DOHH2 (cell line): Measurements from ENCODE around the gene MAP4K1.
A peak's percentile ranks its signal among the peaks of the same experiment; 100 is the strongest.

Source experiments
- H3F3A ChIP-seq: fragments of 200-600 bp; sonication (generic), shearing (Covaris generic); 2 replicates; pipeline ENCODE4 v1.6.0; 2016; ENCODE audit warnings: antibody characterized with exemption, mild to moderate bottlenecking; ENCODE audit not compliant: control insufficient read depth, insufficient read depth
- H3K27ac ChIP-seq: fragments of 200-600 bp; sonication (generic); 2 replicates; pipeline ENCODE4 v1.5.1; 2014; ENCODE audit warnings: low read depth, mild to moderate bottlenecking, low read length, moderate library complexity
- H3K27me3 ChIP-seq: fragments of 200-600 bp; sonication (generic); 2 replicates; pipeline ENCODE4 v1.6.1; 2014; ENCODE audit warnings: mild to moderate bottlenecking, low read length, mixed read lengths; ENCODE audit not compliant: control insufficient read depth
- H3K36me3 ChIP-seq: fragments of 200-600 bp; sonication (generic); 2 replicates; pipeline ENCODE4 v1.6.1; 2014; ENCODE audit warnings: mild to moderate bottlenecking, low read length, moderate library complexity, mixed read lengths; ENCODE audit not compliant: control insufficient read depth
- H3K4me1 ChIP-seq: fragments of 200-600 bp; sonication (generic); 2 replicates; pipeline ENCODE4 v1.6.1; 2014; ENCODE audit warnings: mild to moderate bottlenecking, low read length, mixed read lengths; ENCODE audit not compliant: control insufficient read depth
- H3K4me2 ChIP-seq: fragments of 200-600 bp; sonication (generic); 2 replicates; pipeline ENCODE4 v1.6.0; 2014; ENCODE audit warnings: mild to moderate bottlenecking, low read length, moderate library complexity
- H3K4me3 ChIP-seq: fragments of 200-600 bp; sonication (generic); 2 replicates; pipeline ENCODE4 v1.5.1; 2014; ENCODE audit warnings: mild to moderate bottlenecking, low read length, mixed read lengths
- H3K79me2 ChIP-seq: fragments of 200-600 bp; sonication (generic); 2 replicates; pipeline ENCODE4 v1.6.1; 2014; ENCODE audit warnings: mild to moderate bottlenecking, low read length, mixed read lengths; ENCODE audit not compliant: control insufficient read depth
- H3K9me2 ChIP-seq: fragments of 200-600 bp; sonication (generic); replicated peaks from 2 replicates; pipeline ENCODE4 v1.6.1; 2014; ENCODE audit warnings: mild to moderate bottlenecking, low read length, mixed read lengths; ENCODE audit not compliant: control insufficient read depth
- H3K9me3 ChIP-seq: fragments of 200-600 bp; sonication (generic); 2 replicates; pipeline ENCODE4 v1.6.1; 2014; ENCODE audit warnings: antibody characterized with exemption, low read length, mixed read lengths; ENCODE audit not compliant: control insufficient read depth, insufficient read depth
- H4K20me1 ChIP-seq: fragments of 200-600 bp; sonication (generic); 2 replicates; pipeline ENCODE4 v1.6.0; 2014; ENCODE audit warnings: low read depth, mild to moderate bottlenecking, antibody characterized with exemption, low read length, moderate library complexity; ENCODE audit not compliant: control insufficient read depth, insufficient read depth
- EZH2phosphoT487 ChIP-seq: fragments of 200-600 bp; sonication (generic); IDR thresholded peaks from 2 replicates; pipeline ENCODE4 v1.6.1; 2017; ENCODE audit warnings: borderline replicate concordance, mild to moderate bottlenecking, antibody characterized with exemption, low read length, moderate library complexity, mixed read lengths
- TF ChIP-seq, protein P1 (sequence below): fragments of 200-600 bp; sonication (generic); IDR thresholded peaks from one replicate; pipeline ENCODE4 v1.5.1; 2014; ENCODE audit warnings: antibody characterized with exemption, mild to moderate bottlenecking, low read depth, low read length; ENCODE audit not compliant: poor library complexity, severe bottlenecking

The MAP4K1 gene

DNA sequence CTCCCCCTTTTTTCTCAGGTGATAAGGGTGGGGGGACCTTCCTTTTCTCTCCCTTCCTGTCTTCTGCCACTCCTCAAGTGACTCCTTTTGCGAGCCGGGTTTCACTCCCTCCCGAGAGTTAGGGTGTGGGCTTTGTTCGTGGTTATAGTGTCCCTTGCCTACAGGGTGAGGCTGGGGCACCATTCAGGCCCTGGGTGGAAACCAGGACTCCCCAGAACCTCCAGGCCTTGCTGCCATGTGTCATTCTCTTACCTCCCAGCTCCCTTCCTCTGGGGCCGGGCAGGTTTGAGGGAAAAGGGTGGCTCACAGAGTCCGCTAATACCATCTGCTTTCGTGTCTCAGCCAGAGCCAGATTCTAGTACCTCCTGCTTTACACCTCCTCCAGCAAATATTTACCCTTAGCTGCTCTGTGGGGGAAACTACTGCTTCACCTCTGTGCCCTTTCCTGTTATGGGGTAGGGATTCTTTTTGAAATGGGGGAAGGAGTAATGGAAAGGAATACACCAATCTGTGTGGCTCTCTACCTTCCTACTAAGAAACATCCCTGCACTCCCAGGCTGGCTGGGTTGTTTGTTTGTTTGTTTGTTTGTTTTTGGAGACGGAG is 32.5 kb upstream of the MAP4K1 start:
- H3K4me3 ChIP-seq: peak overlapping the region; percentile 90; the same call in 1 of the 2 replicates
- H3K9me3 ChIP-seq: no peaks in the 10 kb centered on the region
- peaks cover 6% of the 10 kb centered on the region for H3K36me3 ChIP-seq
- H3K4me1 ChIP-seq: peaks cover 25% of the 10 kb centered on the region
- 0 out of 2 replicates have a peak, but pooled peaks cover 3% of the 10 kb centered on the region for H3F3A ChIP-seq
- H3K9me2 ChIP-seq: no peaks in the 10 kb centered on the region
- H3K27me3 ChIP-seq: no peaks in the 10 kb centered on the region
- no peak for TF ChIP-seq EZH2phosphoT487
- peak overlapping the region; percentile 71 for H3K4me2 ChIP-seq
- H4K20me1 ChIP-seq: peaks cover 14% of the 10 kb centered on the region
- no peak overlapping the region for H3K27ac ChIP-seq
- H3K79me2 ChIP-seq: peaks cover 78% of the 10 kb centered on the region

DNA sequence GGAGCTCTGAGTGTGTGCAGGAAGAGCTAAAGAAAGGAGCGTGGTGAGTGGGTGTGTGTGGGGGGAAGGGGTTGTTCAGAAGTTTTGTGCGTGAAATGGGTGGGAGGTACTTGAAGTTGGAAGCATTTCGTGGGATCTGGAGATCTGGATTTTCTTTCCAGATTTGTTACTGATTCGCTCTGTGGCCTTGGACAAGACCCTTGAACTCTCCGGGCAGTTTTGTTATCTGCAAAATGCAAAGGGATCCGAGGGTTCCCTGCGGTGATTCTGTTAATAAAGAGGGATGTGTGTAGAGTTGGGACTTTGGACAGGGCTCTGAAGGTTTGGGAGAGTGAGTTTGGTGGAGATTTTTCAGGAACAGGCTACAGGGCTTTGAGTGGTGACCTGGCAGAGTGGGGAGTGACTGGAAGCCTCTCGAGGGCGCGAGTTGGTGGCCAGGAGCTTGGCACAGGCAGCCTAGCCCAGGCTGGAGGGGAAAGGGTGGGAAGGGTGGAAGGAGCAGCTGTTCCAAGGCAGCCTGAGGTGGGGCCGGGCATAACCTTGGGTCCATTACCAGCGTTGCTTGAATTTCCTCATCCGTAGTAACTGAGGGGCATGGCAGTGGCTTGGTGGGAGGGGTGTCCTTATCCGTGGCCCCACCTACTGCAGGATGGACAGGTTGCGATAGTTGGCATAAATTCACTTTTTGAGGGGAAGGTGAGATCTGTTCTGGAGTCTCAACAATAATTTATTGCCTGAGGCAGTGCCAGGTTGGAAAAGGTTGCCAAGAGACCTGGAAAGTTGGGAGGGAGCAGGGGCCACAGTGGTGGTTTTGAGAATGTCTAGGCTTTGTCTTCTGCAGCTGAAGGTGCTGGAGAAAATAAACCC is 31.8 kb upstream of the MAP4K1 start:
- Histone ChIP-seq H3K4me3 (peak overlapping the region; percentile 90), H3K36me3 (peaks cover 3% of the 10 kb centered on the region), H3K9me3 (no peaks in the 10 kb centered on the region), H3K4me1 (peaks cover 19% of the 10 kb centered on the region), H4K20me1 (peaks cover 14% of the 10 kb centered on the region), H3K9me2 (no peaks in the 10 kb centered on the region), H3K27me3 (no peaks in the 10 kb centered on the region), H3K27ac (no peak overlapping the region), H3K79me2 (peaks cover 71% of the 10 kb centered on the region), H3F3A (0 out of 2 replicates have a peak, but pooled peaks cover 3% of the 10 kb centered on the region), H3K4me2 (peak overlapping the region; percentile 71)
- TF ChIP-seq EZH2phosphoT487: no peak
- TF ChIP-seq, protein P1, sequence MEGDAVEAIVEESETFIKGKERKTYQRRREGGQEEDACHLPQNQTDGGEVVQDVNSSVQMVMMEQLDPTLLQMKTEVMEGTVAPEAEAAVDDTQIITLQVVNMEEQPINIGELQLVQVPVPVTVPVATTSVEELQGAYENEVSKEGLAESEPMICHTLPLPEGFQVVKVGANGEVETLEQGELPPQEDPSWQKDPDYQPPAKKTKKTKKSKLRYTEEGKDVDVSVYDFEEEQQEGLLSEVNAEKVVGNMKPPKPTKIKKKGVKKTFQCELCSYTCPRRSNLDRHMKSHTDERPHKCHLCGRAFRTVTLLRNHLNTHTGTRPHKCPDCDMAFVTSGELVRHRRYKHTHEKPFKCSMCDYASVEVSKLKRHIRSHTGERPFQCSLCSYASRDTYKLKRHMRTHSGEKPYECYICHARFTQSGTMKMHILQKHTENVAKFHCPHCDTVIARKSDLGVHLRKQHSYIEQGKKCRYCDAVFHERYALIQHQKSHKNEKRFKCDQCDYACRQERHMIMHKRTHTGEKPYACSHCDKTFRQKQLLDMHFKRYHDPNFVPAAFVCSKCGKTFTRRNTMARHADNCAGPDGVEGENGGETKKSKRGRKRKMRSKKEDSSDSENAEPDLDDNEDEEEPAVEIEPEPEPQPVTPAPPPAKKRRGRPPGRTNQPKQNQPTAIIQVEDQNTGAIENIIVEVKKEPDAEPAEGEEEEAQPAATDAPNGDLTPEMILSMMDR: no peak

DNA sequence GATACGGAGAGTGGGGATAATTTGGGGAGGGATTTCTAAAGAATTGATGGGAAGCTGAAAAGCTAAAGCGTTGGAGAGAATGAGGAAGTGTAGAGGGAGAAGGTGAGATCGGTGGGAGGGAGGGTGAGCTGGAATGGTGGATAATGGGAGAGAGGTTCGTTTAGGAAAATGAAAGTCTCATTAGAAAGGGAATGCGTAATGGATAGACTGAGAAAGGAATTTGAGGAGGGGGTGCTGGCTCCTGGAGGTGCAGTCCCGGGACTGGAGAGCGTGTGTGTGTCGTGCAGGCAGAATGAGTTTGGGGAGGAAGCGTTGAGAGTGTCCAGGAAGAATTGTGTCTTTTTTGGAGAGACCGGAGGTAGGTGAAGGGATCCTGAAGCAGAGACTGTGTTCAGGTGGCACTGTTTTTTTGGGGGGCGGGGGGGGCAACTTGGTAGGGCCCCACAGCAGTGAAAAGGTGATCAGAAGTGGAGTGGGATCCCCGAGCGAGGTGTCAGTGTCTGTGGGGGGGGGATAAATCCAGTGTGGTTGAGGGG is 31.1 kb upstream of the MAP4K1 start:
- Histone ChIP-seq H3K27ac (no peak overlapping the region), H4K20me1 (peaks cover 14% of the 10 kb centered on the region)

More for the DNA sequence above, 31.1 kb upstream of the MAP4K1 start:
- Histone ChIP-seq H3K9me3 (no peaks in the 10 kb centered on the region), H3K4me1 (peaks cover 19% of the 10 kb centered on the region), H3K27me3 (no peaks in the 10 kb centered on the region), H3K4me3 (peak overlapping the region; percentile 90), H3F3A (0 out of 2 replicates have a peak, but pooled peaks cover 3% of the 10 kb centered on the region), H3K36me3 (peaks cover 2% of the 10 kb centered on the region; the same call in 1 of the 2 replicates), H3K9me2 (no peaks in the 10 kb centered on the region), H3K79me2 (peaks cover 64% of the 10 kb centered on the region), H3K4me2 (peak overlapping the region; percentile 71)
- TF ChIP-seq, protein P1: no peak
- no peak for TF ChIP-seq EZH2phosphoT487
